Measurements from ENCODE around the gene FHIP1A. TPM values are rescaled to one million over a fixed set of nuclear protein-coding genes. Genes with fewer than 3 reads are reported as not detected.
A peak's percentile ranks its signal among the peaks of the same experiment; 100 is the strongest.

Gene FHIP1A
- total and polyA plus RNA-seq, 2 of the 13 experiments (the other 11 are each of a cell fraction or from before 2014, with no cell fraction given) = 4.1 to 6.2 TPM

DNA sequence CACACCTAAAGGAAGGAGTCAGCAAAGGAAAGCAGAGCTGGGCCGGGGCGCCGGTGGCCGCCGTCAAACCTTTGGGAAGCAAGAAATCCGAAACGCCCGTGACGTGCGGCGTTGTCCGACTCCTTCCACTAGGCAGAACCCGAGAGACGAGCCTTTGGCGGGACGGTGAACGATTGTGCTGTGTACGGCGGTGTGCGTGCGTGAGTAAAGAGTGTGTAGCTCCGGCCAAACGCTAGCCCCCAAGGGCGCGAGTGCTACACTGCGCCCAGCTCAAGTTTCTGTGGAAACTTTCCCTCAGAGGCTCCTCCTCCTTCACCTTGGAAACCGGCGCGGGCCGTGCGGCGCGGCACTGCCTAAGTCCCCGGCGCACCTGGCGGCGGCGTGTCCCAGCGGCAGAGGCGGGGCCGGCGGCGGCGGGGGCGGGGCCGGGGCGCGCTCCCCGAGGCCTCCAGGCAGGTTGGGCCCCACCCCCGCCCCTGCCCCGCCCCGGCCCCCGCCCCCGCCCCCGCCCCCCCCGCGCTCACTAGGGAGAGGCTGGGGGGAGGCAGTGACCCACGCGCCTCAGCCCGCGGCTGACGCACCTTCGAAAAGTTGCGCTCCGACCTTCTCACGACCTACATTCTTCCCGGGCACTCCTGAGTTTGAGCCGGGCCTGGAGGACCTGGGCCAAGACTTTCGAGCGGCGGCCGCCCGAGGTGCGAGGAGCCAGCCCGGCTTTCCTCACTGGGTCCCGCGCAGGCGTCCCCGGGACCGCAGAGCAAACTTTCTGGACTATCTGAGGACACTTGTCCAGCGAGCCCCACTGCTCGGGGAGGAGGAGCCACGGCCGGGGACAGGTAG, at the start of gene FHIP1A (continued):
- TF ChIP-seq NCOA5 (CRISPR knock-in tag; IDR thresholded peaks at IDR 0.05) (no peak), SMYD3 (CRISPR knock-in tag; IDR thresholded peaks at IDR 0.05) (no peak), FOXO1 (CRISPR knock-in tag; IDR thresholded peaks at IDR 0.05) (no peak; the same call in 1 of the 2 replicates), PCBP1 (IDR thresholded peaks at IDR 0.05; ENCODE audit: borderline replicate concordance, low read depth, low read length) (no peak), THAP11 (CRISPR knock-in tag; IDR thresholded peaks at IDR 0.05) (peak; percentile 26; the same call in 1 of the 2 replicates), PITX1 (CRISPR knock-in tag; IDR thresholded peaks at IDR 0.05) (peak; percentile 53; the same call in 1 of the 2 replicates), ZNF382 (CRISPR knock-in tag; IDR thresholded peaks at IDR 0.05; ENCODE audit: borderline replicate concordance) (no peak), ZNF709 (CRISPR knock-in tag; IDR thresholded peaks at IDR 0.05) (peak; percentile 60; the same call in 1 of the 2 replicates), TGIF2 (CRISPR knock-in tag; IDR thresholded peaks at IDR 0.05) (no peak), ZNF546 (CRISPR knock-in tag; conservative IDR thresholded peaks at IDR 0.05) (no peak; the same call in 1 of the 2 replicates), BORCS8-MEF2B (CRISPR knock-in tag; IDR thresholded peaks at IDR 0.05) (no peak), ZNF567 (CRISPR knock-in tag; IDR thresholded peaks at IDR 0.05; ENCODE audit: borderline replicate concordance) (no peak), ZNF296 (CRISPR knock-in tag; conservative IDR thresholded peaks at IDR 0.05) (no peak), ZNF883 (CRISPR knock-in tag; IDR thresholded peaks at IDR 0.05; ENCODE audit: not compliant biosample characterization) (no peak), KDM4B (CRISPR knock-in tag; IDR thresholded peaks at IDR 0.05) (no peak), BRD4 (CRISPR knock-in tag; IDR thresholded peaks at IDR 0.05) (no peak)
- TF ChIP-seq, protein P1, sequence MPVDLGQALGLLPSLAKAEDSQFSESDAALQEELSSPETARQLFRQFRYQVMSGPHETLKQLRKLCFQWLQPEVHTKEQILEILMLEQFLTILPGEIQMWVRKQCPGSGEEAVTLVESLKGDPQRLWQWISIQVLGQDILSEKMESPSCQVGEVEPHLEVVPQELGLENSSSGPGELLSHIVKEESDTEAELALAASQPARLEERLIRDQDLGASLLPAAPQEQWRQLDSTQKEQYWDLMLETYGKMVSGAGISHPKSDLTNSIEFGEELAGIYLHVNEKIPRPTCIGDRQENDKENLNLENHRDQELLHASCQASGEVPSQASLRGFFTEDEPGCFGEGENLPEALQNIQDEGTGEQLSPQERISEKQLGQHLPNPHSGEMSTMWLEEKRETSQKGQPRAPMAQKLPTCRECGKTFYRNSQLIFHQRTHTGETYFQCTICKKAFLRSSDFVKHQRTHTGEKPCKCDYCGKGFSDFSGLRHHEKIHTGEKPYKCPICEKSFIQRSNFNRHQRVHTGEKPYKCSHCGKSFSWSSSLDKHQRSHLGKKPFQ (CRISPR knock-in tag; IDR thresholded peaks at IDR 0.05; ENCODE audit: insufficient replicate concordance) = no peak
- TF ChIP-seq, protein P2, sequence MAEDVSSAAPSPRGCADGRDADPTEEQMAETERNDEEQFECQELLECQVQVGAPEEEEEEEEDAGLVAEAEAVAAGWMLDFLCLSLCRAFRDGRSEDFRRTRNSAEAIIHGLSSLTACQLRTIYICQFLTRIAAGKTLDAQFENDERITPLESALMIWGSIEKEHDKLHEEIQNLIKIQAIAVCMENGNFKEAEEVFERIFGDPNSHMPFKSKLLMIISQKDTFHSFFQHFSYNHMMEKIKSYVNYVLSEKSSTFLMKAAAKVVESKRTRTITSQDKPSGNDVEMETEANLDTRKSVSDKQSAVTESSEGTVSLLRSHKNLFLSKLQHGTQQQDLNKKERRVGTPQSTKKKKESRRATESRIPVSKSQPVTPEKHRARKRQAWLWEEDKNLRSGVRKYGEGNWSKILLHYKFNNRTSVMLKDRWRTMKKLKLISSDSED (CRISPR knock-in tag; IDR thresholded peaks at IDR 0.05) = no peak
- TF ChIP-seq, protein P3, sequence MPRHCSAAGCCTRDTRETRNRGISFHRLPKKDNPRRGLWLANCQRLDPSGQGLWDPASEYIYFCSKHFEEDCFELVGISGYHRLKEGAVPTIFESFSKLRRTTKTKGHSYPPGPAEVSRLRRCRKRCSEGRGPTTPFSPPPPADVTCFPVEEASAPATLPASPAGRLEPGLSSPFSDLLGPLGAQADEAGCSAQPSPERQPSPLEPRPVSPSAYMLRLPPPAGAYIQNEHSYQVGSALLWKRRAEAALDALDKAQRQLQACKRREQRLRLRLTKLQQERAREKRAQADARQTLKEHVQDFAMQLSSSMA (CRISPR knock-in tag; IDR thresholded peaks at IDR 0.05) = no peak; the same call in 1 of the 2 replicates
- TF ChIP-seq, protein P4, sequence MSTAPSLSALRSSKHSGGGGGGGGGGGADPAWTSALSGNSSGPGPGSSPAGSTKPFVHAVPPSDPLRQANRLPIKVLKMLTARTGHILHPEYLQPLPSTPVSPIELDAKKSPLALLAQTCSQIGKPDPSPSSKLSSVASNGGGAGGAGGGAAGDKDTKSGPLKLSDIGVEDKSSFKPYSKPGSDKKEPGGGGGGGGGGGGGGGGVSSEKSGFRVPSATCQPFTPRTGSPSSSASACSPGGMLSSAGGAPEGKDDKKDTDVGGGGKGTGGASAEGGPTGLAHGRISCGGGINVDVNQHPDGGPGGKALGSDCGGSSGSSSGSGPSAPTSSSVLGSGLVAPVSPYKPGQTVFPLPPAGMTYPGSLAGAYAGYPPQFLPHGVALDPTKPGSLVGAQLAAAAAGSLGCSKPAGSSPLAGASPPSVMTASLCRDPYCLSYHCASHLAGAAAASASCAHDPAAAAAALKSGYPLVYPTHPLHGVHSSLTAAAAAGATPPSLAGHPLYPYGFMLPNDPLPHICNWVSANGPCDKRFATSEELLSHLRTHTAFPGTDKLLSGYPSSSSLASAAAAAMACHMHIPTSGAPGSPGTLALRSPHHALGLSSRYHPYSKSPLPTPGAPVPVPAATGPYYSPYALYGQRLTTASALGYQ (CRISPR knock-in tag; IDR thresholded peaks at IDR 0.05) = no peak
- TF ChIP-seq, protein P5, sequence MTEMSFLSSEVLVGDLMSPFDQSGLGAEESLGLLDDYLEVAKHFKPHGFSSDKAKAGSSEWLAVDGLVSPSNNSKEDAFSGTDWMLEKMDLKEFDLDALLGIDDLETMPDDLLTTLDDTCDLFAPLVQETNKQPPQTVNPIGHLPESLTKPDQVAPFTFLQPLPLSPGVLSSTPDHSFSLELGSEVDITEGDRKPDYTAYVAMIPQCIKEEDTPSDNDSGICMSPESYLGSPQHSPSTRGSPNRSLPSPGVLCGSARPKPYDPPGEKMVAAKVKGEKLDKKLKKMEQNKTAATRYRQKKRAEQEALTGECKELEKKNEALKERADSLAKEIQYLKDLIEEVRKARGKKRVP (CRISPR knock-in tag; IDR thresholded peaks at IDR 0.05) = no peak
- TF ChIP-seq, protein P6, sequence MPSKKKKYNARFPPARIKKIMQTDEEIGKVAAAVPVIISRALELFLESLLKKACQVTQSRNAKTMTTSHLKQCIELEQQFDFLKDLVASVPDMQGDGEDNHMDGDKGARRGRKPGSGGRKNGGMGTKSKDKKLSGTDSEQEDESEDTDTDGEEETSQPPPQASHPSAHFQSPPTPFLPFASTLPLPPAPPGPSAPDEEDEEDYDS (CRISPR knock-in tag; IDR thresholded peaks at IDR 0.05) = peak; percentile 61; the same call in 1 of the 2 replicates

Measured in HepG2 (cell line).